Left kidney (tissue), 2 donors: ENCODE measurements around the gene MRPL27. TPM values are rescaled to one million over a fixed set of nuclear protein-coding genes. Genes with fewer than 3 reads are reported as not detected.
A peak's percentile ranks its signal among the peaks of the same experiment; 100 is the strongest.
"Not testable (repeated sequence)": the region's sequence is repeated elsewhere in the genome, so short reads cannot be mapped to it uniquely, and the experiment has no call there.

Source experiments
- DNase-seq: peaks from one replicate; pipeline ENCODE4 v3.0.0-alpha.2; 2013
- polyA plus RNA-seq: library from polyadenylated mRNA; unstranded; fragments of 120-200 nt; gene quantifications from one replicate; pipeline ENCODE4 v1.2.1, GENCODE V29; 2013; ENCODE audit not compliant: insufficient read length

MRPL27 gene
- polyA plus RNA-seq, 1 donor, result 68.6 TPM

DNA sequence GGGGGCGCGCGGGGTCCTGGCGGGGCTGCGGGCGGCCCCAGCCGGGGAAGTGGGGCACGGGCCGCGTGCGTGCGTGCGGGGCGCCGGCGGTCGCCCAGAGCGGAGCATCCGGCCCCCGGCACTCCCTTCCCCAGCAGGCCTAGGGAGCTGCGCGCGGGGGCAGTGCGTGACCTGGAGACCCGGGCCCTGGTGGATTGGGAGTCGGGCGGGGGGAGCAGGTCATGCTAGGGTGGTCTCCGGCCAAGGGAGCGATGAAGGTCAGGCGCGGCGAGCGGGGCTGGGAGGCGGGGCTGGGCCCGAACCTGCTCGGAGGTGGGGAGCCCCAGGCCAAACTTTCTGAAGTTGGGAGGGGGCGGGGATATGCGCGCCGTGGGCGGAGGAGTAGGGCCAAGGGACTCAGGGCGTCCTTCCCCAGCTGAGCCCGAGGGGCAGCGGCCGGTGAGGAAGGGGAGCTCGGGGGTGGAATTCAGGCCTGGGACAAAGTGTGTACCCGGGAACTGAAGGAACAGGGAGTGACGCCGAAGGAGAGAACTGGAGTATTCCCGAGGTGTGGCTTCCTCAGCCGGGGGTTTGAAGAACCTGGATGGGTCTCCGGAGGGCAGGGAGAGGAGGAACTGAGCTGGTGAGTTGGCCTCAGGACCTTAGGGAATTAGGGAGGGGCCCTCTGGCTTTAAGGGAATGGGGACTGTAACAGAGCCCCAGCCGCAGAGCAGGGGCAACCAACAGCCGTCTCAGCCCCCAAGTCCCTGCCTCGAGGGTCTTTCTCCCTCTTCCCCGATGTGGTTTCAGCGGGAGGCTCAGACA, 26.5 kb downstream of the MRPL27 start:
- DNase-seq, result no peak

- DNase-seq, result peak; percentile 87
Measured at GRCh38 chr17:50345432-50346312, 27.3 kb downstream of the MRPL27 start, which contains the start of gene XYLT2. Gene XYLT2 (plus strand): TSS chr17:50346126. CDS start chr17:50346141, 15 bp downstream.

DNA sequence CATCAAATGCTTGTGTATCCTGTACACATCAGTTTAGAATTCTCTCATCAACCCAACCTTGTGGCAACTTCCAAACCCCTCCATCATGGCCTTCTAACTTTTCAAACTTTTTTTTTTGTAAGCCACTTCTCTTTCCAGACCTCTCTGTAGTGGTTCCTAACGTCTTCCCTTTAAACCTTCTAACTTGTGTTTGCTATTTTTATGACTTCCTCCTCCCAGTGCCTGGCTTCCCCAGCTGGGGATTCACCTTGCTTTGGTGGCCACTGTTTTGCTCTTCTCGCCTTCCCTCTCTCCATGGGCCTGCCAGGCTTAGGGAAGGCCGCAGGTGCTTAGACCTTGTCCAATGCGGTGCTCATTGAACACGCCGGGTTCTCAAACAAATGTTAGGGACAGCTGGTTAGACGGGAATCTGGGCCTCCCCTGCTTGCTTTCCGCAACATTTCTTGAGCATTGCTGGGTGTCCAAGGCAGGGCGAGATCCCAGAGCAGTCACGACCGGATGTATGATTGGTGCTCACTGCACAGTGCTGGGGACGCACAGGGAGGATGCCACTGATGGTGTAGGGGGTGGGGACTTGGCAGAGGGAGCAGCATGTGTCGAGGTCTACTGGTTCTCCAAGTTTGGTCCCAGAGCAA, 28.1 kb downstream of the MRPL27 start:
- DNase-seq, result no peak

GRCh38 chr17:50339381-50339780, 33.6 kb downstream of the MRPL27 start:
- no peak for DNase-seq

GRCh38 chr17:50338645-50339044, 34.3 kb downstream of the MRPL27 start:
- no peak for DNase-seq

- no peak for DNase-seq
Measured at GRCh38 chr17:50337956-50338355, 35.0 kb downstream of the MRPL27 start.

DNA sequence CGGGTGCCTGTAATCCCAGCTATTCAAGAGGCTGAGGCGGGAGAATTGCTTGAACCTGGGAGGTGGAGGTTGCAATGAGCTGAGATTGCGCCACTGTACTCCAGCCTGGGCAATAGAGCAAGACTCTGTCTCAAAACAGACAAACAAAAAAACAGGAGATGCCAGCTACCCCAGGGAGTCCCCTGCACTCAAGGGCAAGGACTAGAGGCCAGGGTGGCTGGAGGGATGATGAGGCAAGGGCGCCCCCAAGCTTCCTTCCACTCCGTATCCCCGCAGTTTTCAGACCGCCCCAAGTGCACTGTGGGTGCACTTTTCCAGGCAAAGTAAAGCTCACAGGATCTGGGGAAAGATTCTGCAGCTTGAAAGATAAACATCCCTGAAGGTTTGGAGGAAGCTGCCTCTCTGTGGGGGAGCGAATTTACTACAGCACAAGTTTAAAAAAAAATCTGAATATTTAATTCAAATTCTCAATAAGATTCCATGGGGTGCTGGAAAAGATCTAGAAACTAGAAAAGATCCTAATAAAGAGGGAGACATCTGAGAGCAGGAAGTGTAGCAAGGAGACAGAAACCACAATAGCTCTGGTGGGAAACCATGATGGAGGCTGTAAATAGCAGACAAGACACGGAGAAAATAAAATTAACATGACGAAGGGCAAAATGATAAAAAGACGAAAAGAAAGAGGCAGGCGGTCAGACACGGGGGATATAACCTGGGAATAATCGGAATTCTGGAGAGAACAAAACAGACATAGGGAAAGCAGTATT, 39.5 kb downstream of the MRPL27 start:
- not testable (repeated sequence) for DNase-seq

- no peak for DNase-seq
Measured at GRCh38 chr17:50332196-50332595, 40.8 kb downstream of the MRPL27 start.

DNA sequence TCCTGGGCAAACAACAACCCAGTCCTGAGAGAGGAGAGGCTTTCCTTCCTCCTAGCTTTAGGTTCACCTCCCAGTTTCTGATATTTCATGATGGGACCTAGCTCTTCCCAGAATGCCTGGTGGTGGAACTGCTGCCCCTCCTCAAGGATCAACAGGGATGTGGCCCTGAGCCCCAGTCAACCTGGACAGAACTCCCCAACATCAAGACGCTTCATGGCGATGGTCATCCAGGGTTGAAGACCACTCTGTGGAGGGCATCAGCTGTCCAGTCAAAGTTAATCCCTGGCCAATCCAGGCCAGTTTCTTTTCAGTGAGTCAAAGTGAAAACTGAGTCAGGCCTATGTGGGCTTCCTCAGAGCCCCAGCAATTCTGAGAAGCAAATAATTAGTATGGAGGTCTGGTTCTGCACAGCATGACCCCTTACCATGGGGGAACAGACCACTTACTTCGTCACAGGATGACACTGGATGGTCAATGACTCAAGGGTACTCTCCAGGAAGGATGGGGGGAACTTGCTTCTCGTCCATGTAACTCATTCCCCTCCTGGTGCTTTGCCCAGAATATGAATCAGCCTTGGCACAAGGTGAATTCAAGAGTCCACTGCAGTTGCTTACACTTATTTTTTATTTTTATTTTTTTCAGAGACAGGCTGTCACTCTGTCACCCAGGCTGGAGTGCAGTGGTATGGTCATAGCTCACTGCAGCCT, 41.7 kb downstream of the MRPL27 start:
- no peak for DNase-seq

GRCh38 chr17:50330151-50330775, 42.7 kb downstream of the MRPL27 start:
- no peak for DNase-seq

- no peak for DNase-seq
Measured at GRCh38 chr17:50329716-50330115, 43.3 kb downstream of the MRPL27 start.

DNA sequence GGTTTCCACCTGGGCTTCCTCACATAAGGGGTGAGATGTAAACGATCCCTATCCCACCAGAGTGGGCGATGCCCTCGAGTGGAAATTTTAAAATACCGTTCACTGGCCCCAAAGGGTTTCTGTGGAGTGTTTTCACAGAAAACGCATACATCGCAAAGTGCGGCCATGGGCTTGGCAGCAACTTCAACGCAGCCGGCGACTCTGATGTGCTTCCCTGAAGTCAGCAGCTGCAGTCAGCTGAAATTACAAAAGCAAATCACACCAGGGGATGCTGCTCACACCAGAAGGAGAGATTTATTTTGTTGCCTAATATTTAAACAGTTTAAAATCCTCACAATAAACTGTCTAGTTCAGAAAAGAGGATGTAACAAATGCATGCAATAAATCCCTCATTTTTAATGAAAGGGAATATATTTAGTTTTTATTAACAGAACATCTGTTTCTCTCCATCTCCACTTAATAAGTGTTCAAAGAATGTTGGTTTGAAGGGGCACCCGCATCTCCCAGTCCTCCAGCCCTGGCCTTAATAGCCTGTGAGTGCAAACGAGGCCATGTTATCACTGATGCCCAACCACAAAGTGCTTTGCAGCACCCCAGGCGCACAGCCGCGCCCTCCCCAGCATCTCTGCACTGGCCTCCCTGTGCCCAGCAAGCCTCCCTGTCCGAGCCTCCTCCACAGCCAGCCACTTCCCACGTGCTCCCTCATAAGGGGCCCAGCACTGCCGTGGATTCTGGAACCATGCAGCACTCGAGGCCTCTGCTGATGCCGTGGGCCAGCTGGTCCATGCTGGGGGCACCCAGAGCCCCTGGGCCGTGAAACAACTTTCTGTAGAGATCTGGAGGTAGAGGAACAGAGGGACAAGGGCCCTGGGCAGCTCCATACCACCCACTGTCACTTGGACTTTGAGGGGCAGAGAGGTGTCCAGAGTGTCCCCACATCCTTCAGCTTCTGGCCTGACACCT, 44.3 kb downstream of the MRPL27 start:
- no peak for DNase-seq

DNA sequence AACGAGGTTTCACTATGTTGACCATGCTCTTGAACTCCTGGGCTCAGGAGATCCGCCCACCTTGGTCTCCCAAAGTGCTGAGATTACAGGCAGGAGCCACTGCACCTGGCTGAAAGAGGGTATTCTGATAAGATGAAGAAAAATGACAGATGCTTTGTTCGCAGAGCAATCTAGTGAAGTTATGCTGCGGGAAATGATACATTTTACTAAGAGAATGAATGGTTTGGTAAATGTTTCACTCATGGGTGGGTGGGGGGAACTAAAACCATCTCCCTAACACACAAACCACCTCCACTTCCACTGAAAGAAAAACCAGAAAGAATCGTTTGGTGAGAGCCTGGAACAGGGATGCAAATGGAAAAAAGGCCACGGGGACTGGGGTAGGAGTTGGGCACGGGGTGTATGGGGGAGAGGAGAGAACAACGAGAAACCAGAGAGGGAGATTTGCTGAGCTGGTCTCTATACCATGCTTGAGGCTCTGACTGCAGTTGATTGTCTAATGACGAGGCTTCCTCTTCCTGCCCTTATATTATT, 46.1 kb downstream of the MRPL27 start:
- DNase-seq, result no peak

- DNase-seq, result no peak
Measured at GRCh38 chr17:50325906-50326305, 47.1 kb downstream of the MRPL27 start.

- no peak for DNase-seq
Measured at GRCh38 chr17:50323060-50323459, 49.9 kb downstream of the MRPL27 start.

DNA sequence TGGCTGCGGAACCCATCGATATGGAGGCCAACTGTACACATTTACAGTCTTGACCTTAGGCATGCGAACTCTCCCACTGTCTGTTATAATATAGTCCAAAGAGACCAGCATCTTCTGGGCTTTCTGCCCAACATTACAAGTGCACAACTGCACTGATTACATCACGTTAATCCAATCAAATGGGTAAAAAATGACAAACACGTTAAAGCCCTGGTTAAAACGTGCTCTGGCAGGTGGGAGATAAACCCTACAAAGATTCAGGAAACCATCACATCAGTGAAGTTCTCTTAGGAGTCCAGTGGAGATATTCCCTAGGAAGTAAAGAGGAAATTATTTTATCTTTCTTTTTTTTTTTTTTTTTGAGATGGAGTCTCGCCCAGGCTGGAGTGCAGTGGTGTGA, 50.7 kb downstream of the MRPL27 start:
- no peak for DNase-seq

DNA sequence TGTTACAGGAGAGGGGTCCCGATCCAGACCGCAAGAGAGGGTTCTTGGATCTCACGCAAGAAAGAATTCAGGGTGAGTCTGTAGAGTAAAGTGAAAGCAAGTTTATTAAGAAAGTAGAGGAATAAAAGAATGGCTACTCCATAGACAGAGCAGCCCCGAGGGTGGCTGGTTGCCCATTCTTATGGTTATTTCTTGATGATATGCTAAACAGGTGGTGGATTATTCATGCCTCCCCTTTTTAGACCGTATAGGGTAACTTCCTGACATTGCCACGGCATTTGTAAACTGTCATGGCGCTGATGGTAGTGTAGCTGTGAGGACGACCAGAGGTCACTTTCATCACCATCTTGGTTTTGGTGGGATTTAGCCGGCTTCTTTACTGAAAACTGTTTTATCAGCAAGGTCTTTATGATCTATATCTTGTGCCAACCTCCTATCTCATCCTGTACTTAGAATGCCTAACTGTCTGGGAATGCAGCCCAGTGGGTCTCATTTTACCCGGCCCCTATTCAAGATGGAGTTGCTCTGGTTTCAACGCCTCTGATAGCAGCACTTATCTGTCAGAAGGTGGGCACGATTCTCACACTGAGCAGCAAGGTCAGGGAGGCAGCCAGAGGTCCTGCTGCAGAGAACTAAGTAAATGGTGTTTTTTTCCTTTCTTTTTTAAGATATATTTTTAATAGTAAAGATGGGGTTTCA, 53.5 kb downstream of the MRPL27 start:
- DNase-seq, result no peak

- DNase-seq, result peak; percentile 86
Measured at GRCh38 chr17:50318501-50319285, 54.3 kb downstream of the MRPL27 start.
